ENCODE measurements around the gene PCDHB12.
"Not testable (repeated sequence)": the region's sequence is repeated elsewhere in the genome, so short reads cannot be mapped to it uniquely, and the experiment has no call there.

The PCDHB12 gene

DNA sequence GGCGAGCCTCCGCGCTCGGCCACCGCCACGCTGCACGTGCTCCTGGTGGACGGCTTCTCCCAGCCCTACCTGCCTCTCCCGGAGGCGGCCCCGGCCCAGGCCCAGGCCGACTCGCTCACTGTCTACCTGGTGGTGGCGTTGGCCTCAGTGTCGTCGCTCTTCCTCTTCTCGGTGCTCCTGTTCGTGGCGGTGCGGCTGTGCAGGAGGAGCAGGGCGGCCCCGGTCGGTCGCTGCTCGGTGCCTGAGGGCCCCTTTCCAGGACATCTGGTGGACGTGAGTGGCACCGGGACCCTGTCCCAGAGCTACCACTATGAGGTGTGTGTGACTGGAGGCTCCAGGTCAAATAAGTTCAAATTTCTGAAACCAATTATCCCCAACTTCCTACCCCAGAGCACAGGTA, 2.3 kb downstream of the PCDHB12 start:
- DNase-seq, result not testable (repeated sequence)

- DNase-seq, result peak; percentile 47
These were observed 5.3 kb downstream of the PCDHB12 start, which contains the start of gene PCDHB13 for GRCh38 chr5:141213656-141214339. TSS of gene PCDHB13 (plus strand) at chr5:141213919. CDS start at chr5:141214124, 205 bp downstream.

GRCh38 chr5:141214583-141214982, 6.1 kb downstream of the PCDHB12 start:
- DNase-seq, result not testable (repeated sequence)

DNA sequence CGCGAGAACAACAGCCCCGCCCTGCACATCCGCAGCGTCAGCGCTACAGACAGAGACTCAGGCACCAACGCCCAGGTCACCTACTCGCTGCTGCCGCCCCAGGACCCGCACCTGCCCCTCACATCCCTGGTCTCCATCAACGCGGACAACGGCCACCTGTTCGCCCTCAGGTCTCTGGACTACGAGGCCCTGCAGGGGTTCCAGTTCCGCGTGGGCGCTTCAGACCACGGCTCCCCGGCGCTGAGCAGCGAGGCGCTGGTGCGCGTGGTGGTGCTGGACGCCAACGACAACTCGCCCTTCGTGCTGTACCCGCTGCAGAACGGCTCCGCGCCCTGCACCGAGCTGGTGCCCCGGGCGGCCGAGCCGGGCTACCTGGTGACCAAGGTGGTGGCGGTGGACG, 7.0 kb downstream of the PCDHB12 start:
- DNase-seq, result not testable (repeated sequence)

DNA sequence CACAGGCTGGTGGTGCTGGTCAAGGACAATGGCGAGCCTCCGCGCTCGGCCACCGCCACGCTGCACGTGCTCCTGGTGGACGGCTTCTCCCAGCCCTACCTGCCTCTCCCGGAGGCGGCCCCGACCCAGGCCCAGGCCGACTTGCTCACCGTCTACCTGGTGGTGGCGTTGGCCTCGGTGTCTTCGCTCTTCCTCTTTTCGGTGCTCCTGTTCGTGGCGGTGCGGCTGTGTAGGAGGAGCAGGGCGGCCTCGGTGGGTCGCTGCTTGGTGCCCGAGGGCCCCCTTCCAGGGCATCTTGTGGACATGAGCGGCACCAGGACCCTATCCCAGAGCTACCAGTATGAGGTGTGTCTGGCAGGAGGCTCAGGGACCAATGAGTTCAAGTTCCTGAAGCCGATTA, 7.5 kb downstream of the PCDHB12 start:
- not testable (repeated sequence) for DNase-seq

- peak; percentile 72 for DNase-seq
These were observed 14.7 kb downstream of the PCDHB12 start, which contains the start of gene PCDHB14 for GRCh38 chr5:141223112-141223783. TSS of gene PCDHB14 (plus strand) at chr5:141223343. CDS start at chr5:141223506, 163 bp downstream.

DNA sequence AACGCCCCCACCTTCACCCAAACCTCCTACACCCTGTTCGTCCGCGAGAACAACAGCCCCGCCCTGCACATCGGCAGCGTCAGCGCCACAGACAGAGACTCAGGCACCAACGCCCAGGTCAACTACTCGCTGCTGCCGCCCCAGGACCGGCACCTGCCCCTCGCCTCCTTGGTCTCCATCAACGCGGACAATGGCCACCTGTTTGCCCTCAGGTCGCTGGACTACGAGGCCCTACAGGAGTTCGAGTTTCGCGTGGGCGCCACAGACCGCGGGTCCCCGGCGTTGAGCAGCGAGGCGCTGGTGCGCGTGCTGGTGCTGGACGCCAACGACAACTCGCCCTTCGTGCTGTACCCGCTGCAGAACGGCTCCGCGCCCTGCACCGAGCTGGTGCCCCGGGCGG, 16.3 kb downstream of the PCDHB12 start:
- not testable (repeated sequence) for DNase-seq

DNA sequence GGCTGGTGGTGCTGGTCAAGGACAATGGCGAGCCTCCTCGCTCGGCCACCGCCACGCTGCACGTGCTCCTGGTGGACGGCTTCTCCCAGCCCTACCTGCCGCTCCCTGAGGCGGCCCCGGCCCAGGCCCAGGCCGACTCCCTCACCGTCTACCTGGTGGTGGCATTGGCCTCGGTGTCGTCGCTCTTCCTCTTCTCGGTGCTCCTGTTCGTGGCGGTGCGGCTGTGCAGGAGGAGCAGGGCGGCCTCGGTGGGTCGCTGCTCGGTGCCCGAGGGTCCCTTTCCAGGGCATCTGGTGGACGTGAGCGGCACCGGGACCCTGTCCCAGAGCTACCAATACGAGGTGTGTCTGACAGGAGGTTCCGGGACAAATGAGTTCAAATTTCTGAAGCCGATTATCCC, 16.9 kb downstream of the PCDHB12 start:
- not testable (repeated sequence) for DNase-seq

GRCh38 chr5:141234109-141234667, 25.7 kb downstream of the PCDHB12 start:
- DNase-seq, result peak; percentile 8

DNA sequence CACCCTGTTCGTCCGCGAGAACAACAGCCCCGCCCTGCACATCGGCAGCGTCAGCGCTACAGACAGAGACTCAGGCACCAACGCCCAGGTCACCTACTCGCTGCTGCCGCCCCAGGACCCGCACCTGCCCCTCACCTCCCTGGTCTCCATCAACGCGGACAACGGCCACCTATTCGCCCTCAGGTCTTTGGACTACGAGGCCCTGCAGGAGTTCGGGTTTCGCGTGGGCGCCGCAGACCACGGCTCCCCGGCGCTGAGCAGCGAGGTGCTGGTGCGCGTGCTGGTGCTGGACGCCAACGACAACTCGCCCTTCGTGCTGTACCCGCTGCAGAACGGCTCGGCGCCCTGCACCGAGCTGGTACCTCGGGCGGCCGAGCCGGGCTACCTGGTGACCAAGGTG, 27.4 kb downstream of the PCDHB12 start:
- DNase-seq, result not testable (repeated sequence)

- no peak for DNase-seq
These were observed 28.2 kb downstream of the PCDHB12 start for GRCh38 chr5:141236516-141237313.

GRCh38 chr5:141241496-141241895, 33.0 kb downstream of the PCDHB12 start:
- no peak for DNase-seq

DNA sequence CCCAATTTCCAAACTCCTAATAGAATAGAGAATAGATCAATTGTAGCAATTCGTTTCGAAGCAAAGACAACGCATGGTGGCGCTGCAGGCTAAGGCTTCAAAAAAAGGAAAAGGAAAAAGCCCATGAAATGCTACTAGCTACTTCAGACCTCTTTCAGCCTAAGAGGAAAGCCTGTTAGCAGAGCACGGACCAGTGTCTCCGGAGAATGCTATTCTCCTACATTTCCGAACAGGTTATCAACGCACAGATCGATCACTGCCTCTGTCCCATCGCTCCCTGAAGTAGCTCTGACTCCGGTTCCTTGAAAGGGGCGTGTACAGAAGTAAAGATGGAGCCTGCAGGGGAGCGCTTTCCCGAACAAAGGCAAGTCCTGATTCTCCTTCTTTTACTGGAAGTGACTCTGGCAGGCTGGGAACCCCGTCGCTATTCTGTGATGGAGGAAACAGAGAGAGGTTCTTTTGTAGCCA, 36.8 kb downstream of the PCDHB12 start, which contains the start of gene PCDHB15:
TSS of gene PCDHB15 (plus strand) at position 146 of the 468 bp plus-strand sequence. CDS start at position 330, 184 bp downstream.
- peak; percentile 88 for DNase-seq

GRCh38 chr5:141246971-141247370, 38.5 kb downstream of the PCDHB12 start:
- DNase-seq, result not testable (repeated sequence)

GRCh38 chr5:141247434-141247833, 38.9 kb downstream of the PCDHB12 start:
- DNase-seq, result not testable (repeated sequence)

- DNase-seq, result no peak
These were observed 42.1 kb downstream of the PCDHB12 start for GRCh38 chr5:141250576-141250975.

GRCh38 chr5:141258464-141258863, 49.9 kb downstream of the PCDHB12 start:
- DNase-seq, result no peak

GRCh38 chr5:141258948-141259347, 50.4 kb downstream of the PCDHB12 start:
- DNase-seq, result no peak

DNA sequence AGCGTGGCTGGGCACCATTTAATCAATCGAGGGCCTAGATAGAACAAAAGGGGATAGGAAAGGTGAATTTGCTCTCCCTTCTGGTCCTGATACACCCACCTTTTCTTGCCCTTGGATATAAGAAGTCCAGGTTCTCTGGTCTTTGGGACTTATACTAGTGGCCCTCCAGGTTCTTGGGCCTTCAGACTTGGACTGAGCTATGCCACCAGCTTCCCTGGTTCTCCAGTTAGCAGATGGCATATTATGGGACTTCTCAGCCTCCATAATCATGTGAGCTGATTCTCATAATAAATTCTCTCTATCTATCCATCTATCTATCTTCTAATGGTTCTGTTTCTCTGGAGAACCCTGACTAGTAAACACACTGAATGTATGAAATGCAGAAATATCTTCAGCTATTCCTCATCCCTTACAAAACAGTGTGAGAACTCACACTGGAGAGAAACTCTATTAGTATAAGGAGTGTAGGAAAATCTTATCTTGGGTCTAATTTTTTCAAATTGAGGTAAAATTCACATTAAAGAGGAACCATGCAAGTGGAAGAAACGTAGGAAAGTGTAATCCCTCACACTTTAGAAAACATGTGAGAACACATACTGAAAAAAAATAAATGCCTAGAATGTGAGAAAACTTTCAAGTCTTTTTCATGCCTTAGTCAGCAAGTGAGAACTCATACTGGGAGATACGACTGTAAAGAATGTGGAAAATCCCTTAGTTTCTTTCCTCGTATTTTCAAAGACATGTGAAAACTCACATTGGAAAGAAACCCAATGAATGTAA, 52.1 kb downstream of the PCDHB12 start:
- peak; percentile 17 for DNase-seq

DNA sequence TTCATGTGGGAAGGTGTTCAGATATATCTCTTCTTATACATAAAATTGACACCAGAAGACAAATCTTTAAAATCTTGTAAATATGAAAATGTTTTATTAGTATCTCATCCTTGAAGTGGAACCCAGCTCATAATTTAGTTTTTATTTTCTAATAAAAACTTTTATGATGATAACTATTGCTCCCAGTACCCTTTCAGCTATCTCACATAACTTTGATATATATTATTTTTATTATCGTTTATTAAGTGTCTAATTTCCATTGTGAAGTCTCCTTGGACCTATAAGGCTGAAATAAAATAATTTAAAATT, 52.7 kb downstream of the PCDHB12 start:
- DNase-seq, result no peak
